HUES64 (cell line): ENCODE measurements around the gene LIN7A.

Experiments
- H3K27ac ChIP-seq: 2 replicates; pipeline ENCODE4 v1.7.0; 2013; ENCODE audit warnings: low read depth, low read length, inconsistent platforms
- H3K27me3 ChIP-seq: 2 replicates; pipeline ENCODE4 v1.6.1; 2013; ENCODE audit warnings: mild to moderate bottlenecking, low read length; ENCODE audit not compliant: insufficient read depth
- H3K36me3 ChIP-seq: 2 replicates; pipeline ENCODE4 v1.6.1; 2013; ENCODE audit warnings: mild to moderate bottlenecking, low read length; ENCODE audit not compliant: insufficient read depth
- H3K4me1 ChIP-seq: 2 replicates; pipeline ENCODE4 v1.6.1; 2013; ENCODE audit warnings: mild to moderate bottlenecking, low read length, moderate library complexity; ENCODE audit not compliant: insufficient read depth
- H3K4me3 ChIP-seq: 2 replicates; pipeline ENCODE4 v1.5.1; 2013; ENCODE audit warnings: mild to moderate bottlenecking, low read length, moderate library complexity
- H3K9ac ChIP-seq: 2 replicates; pipeline ENCODE4 v1.6.1; 2013; ENCODE audit warnings: mild to moderate bottlenecking, low read depth, low read length
- H3K9me3 ChIP-seq: 2 replicates; pipeline ENCODE4 v1.6.1; 2013; ENCODE audit warnings: low read depth, low read length; ENCODE audit not compliant: insufficient read depth
- WGBS: fragments of 150-250, 120-280 bp; methylation state at CpG from one replicate; pipeline ENCODE4 v1.1.7; 2013; ENCODE audit warnings: missing lambda C conversion rate; 5-methylcytosine and 5-hydroxymethylcytosine counted together

LIN7A gene

GRCh38 chr12:80946591-80946990 lies 8.9 kb upstream of the LIN7A start:
- Histone ChIP-seq H3K9ac (no peak overlapping the region), H3K9me3 (no peaks in the 10 kb centered on the region), H3K4me3 (no peak overlapping the region), H3K27ac (no peak overlapping the region), H3K27me3 (no peaks in the 10 kb centered on the region), H3K4me1 (peaks cover 5% of the 10 kb centered on the region), H3K36me3 (no peaks in the 10 kb centered on the region)
- WGBS = no CpG with 5 or more reads among the region's 3 CpGs

- H3K9me3 ChIP-seq = no peaks in the 10 kb centered on the region
- H3K36me3 ChIP-seq = no peaks in the 10 kb centered on the region
- H3K27ac ChIP-seq = no peak overlapping the region
- H3K4me3 ChIP-seq = no peak overlapping the region
- peaks cover 11% of the 10 kb centered on the region for H3K27me3 ChIP-seq
- peaks cover 11% of the 10 kb centered on the region for H3K4me1 ChIP-seq
- no peak overlapping the region for H3K9ac ChIP-seq
These were observed 5.6 kb upstream of the LIN7A start for GRCh38 chr12:80943338-80943737.

- no peak overlapping the region for H3K9ac ChIP-seq
- 89% methylated on average over 1 of the region's 1 CpG for WGBS
- no peak overlapping the region for H3K4me3 ChIP-seq
- H3K27me3 ChIP-seq = peaks cover 17% of the 10 kb centered on the region
- no peak overlapping the region for H3K27ac ChIP-seq
- H3K9me3 ChIP-seq = no peaks in the 10 kb centered on the region
- H3K36me3 ChIP-seq = no peaks in the 10 kb centered on the region
- peaks cover 11% of the 10 kb centered on the region for H3K4me1 ChIP-seq
These were observed 4.2 kb upstream of the LIN7A start for GRCh38 chr12:80941916-80942315.

- Histone ChIP-seq H3K27ac (no peak overlapping the region), H3K4me1 (peaks cover 27% of the 10 kb centered on the region), H3K9ac (no peak overlapping the region), H3K36me3 (no peaks in the 10 kb centered on the region), H3K4me3 (no peak overlapping the region), H3K27me3 (peaks cover 27% of the 10 kb centered on the region), H3K9me3 (no peaks in the 10 kb centered on the region)
- WGBS = 76% methylated on average over 5 of the region's 7 CpGs
These were observed 1.7 kb upstream of the LIN7A start for GRCh38 chr12:80939231-80939950.

GRCh38 chr12:80938397-80938796 lies 663 bp upstream of the LIN7A start:
- 64% methylated on average over 7 of the region's 7 CpGs for WGBS
- peaks cover 27% of the 10 kb centered on the region for H3K4me1 ChIP-seq
- no peak overlapping the region for H3K9ac ChIP-seq
- no peaks in the 10 kb centered on the region for H3K36me3 ChIP-seq
- H3K4me3 ChIP-seq = peak overlapping the region; percentile 99
- no peak overlapping the region for H3K27ac ChIP-seq
- no peaks in the 10 kb centered on the region for H3K9me3 ChIP-seq
- peaks cover 27% of the 10 kb centered on the region for H3K27me3 ChIP-seq

GRCh38 chr12:80936642-80937390 lies 918 bp downstream of the LIN7A start:
- Histone ChIP-seq H3K9me3 (no peaks in the 10 kb centered on the region), H3K27me3 (peaks cover 27% of the 10 kb centered on the region), H3K4me3 (peak overlapping the region; percentile 99), H3K36me3 (no peaks in the 10 kb centered on the region), H3K27ac (peak overlapping the region; percentile 68; the same call in 1 of the 2 replicates), H3K9ac (peak overlapping the region; percentile 80), H3K4me1 (peaks cover 36% of the 10 kb centered on the region)
- under 1% methylated on average over 67 of the region's 67 CpGs for WGBS

GRCh38 chr12:80936353-80936641 lies 1.4 kb downstream of the LIN7A start:
- Histone ChIP-seq H3K36me3 (no peaks in the 10 kb centered on the region), H3K9me3 (no peaks in the 10 kb centered on the region), H3K27ac (peak overlapping the region; percentile 68; the same call in 1 of the 2 replicates), H3K27me3 (peaks cover 27% of the 10 kb centered on the region), H3K9ac (peak overlapping the region; percentile 80), H3K4me1 (peaks cover 36% of the 10 kb centered on the region), H3K4me3 (peak overlapping the region; percentile 99)
- WGBS = 2% methylated on average over 11 of the region's 11 CpGs

GRCh38 chr12:80935111-80935510 lies 2.6 kb downstream of the LIN7A start:
- Histone ChIP-seq H3K4me3 (no peak overlapping the region), H3K9ac (no peak overlapping the region), H3K27ac (no peak overlapping the region), H3K27me3 (peaks cover 27% of the 10 kb centered on the region), H3K9me3 (no peaks in the 10 kb centered on the region), H3K4me1 (peaks cover 36% of the 10 kb centered on the region), H3K36me3 (no peaks in the 10 kb centered on the region)
- WGBS = 92% methylated on average over 2 of the region's 2 CpGs

GRCh38 chr12:80925983-80926382 lies 11.8 kb downstream of the LIN7A start:
- Histone ChIP-seq H3K9ac (no peak overlapping the region), H3K4me3 (no peak overlapping the region), H3K36me3 (no peaks in the 10 kb centered on the region), H3K4me1 (no peaks in the 10 kb centered on the region), H3K27me3 (no peaks in the 10 kb centered on the region), H3K9me3 (no peaks in the 10 kb centered on the region), H3K27ac (no peak overlapping the region)
- 93% methylated on average over 1 of the region's 1 CpG for WGBS

- Histone ChIP-seq H3K4me3 (no peak overlapping the region), H3K9me3 (no peaks in the 10 kb centered on the region), H3K9ac (no peak overlapping the region), H3K27ac (no peak overlapping the region), H3K27me3 (no peaks in the 10 kb centered on the region), H3K36me3 (no peaks in the 10 kb centered on the region), H3K4me1 (no peaks in the 10 kb centered on the region)
- 92% methylated on average over 2 of the region's 2 CpGs for WGBS
These were observed 12.5 kb downstream of the LIN7A start for GRCh38 chr12:80925237-80925636.

- H3K9ac ChIP-seq = no peak overlapping the region
- no peaks in the 10 kb centered on the region for H3K9me3 ChIP-seq
- no peak overlapping the region for H3K4me3 ChIP-seq
- no peaks in the 10 kb centered on the region for H3K4me1 ChIP-seq
- no peaks in the 10 kb centered on the region for H3K36me3 ChIP-seq
- no peaks in the 10 kb centered on the region for H3K27me3 ChIP-seq
- WGBS = 86% methylated on average over 2 of the region's 2 CpGs
- H3K27ac ChIP-seq = no peak overlapping the region
These were observed 13.3 kb downstream of the LIN7A start for GRCh38 chr12:80924437-80924836.
